HG02623 (cell line): ENCODE results near the gene GTF2H2C_2.
A peak's percentile ranks its signal among the peaks of the same experiment; 100 is the strongest.
"Not testable (repeated sequence)": the region's sequence is repeated elsewhere in the genome, so short reads cannot be mapped to it uniquely, and the experiment has no call there.

Experiments used
- ATAC-seq: cut with Tn5 transposase; IDR thresholded peaks from one replicate; pipeline ENCODE4 v1.9.1; 2021; ENCODE audit warnings: moderate library complexity; ENCODE audit not compliant: unreplicated experiment

The GTF2H2C_2 gene

DNA sequence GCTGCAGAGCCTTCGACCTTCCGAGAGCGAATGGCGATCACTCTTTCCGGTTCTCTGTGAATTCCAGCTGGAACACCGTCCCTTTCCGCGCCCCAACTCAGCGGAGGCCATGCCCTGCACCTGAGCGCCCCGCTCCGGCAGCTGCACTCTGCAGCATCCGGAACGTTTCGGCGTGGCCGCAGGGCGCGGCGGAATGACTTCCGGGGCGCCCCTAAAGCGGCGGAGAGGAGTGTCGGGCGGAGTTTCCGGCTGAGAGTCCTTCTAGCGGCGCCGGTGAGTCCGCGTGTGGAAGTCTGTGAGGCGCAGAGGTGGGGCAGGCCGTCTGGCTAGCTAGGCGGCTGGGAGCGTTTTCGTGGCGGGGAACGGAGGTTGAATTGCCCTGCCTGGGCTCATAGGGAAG, at the start of gene GTF2H2C_2:
Gene GTF2H2C_2, plus strand, starts transcription at position 252 of the 400 bp plus-strand sequence.
- peak; percentile 96 for ATAC-seq

DNA sequence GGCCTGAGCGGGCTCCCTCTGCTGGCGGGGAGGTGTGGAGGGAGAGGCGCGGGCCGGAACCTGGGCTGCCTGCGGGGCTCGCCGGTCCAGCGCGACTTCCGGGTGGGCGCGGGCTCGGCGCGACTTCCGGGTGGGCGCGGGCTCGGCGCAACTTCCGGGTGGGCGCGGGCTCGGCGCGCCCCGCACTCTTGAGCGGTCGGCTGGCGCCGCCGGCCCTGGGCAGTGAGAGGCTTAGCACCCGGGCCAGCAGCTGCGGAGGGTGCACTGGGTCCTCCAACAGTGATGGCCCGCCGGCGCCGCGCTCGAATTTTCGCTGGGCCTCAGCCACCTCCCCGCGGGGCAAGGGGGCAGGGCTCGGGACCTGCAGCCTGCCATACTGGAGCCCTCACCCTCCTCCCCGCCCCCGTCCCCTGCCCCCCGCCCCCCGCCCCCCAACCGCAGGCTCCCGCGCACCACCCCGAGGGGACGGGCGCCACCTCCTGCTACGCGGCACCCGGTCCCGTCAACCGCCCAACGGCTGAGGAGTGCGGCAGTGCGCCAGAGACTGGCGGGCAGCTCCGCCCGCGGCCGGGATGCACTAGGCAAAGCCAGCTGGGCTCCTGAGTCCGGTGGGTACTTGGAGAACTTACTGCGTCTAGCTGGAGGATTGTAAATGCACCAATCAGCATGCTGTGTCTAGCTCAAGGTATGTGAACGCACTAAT, 14.0 kb upstream of the GTF2H2C_2 start:
- ATAC-seq = not testable (repeated sequence)

DNA sequence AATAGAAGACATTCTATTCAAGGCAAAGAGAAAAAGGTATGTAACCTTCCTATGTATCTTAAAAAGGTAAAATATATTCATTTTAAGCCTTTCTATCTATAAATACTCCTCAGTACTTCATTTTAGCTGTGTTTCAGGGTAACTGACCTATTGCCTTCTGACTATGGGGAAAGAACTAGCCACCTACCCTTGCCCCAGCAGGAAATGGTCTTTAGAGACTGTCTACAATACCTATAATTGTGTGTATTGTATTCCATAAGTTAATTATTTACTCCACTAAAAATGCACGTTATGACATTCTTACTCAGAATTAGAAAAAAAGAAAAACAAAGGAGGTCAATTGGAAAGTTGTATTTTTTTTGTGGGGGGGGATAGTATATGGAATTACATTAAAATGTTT, 6.2 kb downstream of the GTF2H2C_2 start:
- ATAC-seq = not testable (repeated sequence)

DNA sequence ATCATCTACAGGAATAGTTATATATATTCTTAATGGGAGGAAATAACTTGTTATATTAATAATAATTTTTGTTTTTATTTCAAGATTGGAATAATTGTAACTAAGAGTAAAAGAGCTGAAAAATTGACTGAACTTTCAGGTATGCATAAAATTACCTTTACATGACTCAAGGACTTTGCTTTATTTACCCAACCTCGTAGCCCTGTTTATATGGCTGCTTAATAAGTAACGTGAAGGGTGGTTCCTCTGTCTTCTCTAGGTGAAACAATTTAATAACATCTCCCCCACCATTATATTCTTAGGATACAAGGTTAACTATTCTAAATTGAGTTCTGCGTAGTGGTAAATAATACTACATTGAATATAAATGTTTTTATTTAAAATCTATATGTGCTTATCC, 8.0 kb downstream of the GTF2H2C_2 start:
- ATAC-seq = not testable (repeated sequence)

DNA sequence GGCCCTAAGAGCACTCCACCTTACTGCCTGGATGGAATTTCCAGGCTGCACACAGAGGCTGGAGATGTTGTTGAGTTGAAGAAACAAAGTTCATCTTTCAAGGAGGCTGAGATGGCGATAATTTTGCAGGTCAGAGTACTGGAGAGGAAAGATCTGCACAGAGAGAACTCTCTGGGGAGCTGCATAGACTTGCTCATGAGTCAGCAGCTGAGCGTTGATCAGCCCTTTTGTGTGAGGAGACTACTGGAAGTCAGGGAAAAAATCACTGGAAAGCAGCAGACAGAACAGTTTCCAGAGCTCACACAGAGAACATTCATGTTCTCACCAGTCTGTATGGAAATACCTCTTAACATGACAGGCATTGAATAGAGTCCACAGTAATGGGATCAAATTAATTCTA, 23.4 kb downstream of the GTF2H2C_2 start:
- not testable (repeated sequence) for ATAC-seq

DNA sequence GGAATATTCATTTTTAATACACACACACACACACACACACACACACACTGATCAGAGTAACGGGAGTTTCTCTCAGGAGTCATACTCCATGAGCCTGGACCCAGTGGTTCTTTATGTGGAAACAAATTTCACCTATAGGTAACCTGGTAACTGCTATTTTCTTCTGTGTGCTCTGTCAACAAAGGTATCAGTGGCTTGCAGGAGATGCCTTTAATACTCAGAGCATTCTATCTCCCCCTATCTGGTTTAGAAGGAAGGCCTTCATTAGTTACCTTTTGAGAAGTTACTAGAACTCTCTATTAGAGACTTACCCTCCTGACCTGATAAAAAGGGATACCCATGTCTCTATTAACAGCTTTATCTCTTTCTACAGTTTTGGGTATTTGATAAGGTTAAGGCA, 34.4 kb downstream of the GTF2H2C_2 start:
- not testable (repeated sequence) for ATAC-seq

DNA sequence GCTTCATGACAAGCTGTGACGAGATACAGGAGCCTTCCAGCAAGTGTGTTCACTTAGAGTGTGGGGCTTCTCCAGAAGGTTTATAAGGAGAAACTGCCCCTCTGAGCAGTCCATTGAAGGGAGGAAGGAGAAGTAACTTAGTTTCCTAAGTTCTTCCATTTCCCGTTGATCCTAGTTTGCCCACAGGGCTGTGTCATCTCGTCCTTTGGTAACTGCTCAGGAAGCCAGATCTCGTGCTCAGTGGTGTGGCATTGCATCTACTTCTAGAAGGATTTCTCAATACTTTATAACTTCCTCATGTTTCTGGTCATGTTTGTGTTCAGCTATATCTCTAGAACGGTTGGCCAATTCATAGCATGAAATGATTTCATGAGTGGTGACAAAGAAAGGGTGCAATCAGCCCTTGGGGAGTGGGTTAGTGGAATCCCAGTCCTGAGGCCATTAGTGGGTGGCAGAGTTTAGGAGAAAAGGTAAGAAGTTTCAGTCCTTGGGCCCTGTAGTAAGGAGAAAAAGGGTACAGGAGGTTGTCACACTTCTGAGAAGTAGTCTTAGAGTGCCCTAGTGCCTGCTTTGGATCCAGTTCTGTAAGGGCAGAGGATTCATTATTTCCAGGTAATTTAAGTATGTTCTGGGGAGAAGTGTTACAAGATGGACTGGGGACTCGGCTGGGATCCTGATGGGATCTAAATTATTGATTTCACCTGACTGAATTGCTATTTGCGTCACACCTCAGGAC, 36.2 kb downstream of the GTF2H2C_2 start:
- not testable (repeated sequence) for ATAC-seq

DNA sequence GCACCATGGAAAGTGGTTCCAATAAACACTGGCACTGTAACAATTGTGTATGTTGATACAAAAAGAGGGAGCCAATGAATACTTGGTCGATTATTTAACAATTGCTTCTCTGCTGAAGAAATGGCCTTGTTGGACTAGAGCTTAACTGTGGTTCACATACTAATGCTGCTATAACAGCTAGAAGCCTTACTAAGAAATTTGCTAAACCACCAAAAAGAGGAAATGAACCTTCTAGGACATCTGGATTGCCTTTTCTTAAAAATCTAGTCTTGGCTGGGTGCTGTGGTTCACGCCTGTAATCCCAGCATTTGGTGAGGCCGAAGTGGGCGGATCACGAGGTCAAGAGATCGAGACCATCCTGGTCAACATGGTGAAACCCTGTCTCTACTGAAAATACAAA, 41.9 kb downstream of the GTF2H2C_2 start:
- peak; percentile 81 for ATAC-seq

DNA sequence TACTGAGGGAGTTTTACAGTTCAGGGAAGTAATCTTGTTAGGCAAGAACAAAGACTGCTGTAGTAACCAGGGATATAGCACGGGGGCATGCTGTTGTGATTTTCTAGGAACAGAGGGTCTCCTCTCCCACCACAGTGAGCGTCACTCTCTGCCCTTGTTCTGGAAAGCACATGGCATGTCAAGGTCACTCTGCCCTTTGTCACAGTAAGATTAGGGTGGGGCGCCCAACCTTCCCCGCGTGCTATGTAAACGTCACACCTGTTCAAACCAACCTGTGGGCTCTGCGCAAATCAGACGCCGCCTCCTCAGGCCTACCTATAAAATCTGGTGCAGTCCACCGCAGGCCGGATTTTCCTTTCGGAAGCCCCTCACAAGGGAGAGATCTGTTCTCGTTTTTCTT, 44.0 kb downstream of the GTF2H2C_2 start:
- not testable (repeated sequence) for ATAC-seq

DNA sequence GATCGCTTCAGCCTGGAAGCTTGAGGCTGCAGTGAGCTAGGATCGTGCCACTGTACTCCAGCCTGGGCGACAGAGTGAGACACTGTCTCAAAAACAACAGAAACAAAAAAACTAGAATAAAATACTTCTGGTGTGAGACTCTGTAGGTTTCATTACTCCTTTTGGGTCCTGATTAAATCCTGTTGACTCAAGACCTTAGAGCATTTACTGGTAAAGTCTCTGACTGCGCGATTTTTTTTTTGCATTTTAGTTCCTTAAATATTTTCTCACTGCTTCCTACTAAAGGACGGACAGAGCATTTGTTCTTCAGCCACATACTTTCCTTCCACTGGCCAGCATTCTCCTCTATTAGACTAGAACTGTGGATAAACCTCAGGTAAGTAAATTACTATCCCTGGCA, 46.8 kb downstream of the GTF2H2C_2 start:
- not testable (repeated sequence) for ATAC-seq

DNA sequence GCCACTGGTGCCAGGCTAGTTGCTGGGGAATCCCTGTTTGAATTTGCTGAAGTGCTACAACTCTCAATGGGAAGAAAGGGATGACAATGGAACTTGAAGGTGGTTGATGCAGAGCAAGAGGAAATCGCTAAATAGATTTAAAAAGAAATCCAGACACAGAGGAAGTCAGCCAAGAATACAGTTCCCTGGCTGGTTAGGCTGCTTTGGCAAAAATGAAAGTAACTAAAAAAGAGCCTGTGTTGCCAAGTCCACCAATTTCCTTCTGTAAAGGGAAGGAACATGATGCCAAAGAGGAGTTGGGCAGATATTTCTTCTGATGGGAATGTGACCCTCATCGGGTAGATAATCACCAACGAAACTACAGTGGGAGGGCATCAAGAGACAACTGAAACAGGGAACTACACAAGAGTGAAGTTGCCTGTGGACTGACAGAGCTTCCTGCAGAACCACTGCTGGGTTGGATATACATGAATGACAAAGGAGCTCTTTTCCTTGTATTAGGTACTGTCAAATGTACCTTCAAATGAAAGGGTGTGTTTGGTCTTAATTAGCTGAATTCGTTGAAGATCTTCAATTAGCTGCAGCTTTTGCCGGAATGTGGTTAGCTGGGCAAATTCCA, 49.0 kb downstream of the GTF2H2C_2 start:
- not testable (repeated sequence) for ATAC-seq

DNA sequence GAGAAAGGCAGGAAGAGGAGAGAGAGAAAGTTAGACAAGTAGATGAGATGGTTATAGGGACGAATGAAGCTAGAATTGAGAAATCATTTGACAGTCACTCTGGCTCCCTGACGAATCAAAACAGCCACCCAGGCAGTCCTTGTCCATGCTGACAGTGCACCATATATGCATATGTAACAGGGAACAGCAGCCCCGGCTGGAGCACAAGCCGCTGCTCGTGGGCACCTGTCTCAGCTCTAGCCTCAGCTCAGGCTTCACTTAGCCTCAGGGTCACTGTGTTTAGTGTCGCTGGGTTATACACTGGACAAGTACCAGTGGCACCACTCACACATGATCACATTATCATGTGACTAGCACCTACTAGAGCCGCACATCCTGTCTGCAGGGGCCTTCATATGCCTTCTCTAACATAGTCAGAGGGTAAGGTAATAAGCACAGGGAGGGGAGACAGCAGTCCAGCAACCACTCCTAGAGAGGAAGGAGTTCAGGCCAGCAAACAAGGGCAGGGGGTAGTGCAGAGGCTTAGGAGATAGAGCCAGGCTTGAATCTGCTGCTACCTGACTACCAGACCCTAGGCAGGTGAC, 54.9 kb downstream of the GTF2H2C_2 start:
- not testable (repeated sequence) for ATAC-seq
